Stomach (tissue), 4 donors: Measurements from ENCODE around the gene UBE2I.

Experiments
- EP300 ChIP-seq: sonication (generic); formaldehyde crosslinking; IDR thresholded peaks from one replicate; pipeline ENCODE4 v1.6.1; 2017; ENCODE audit warnings: antibody characterized with exemption
- POLR2AphosphoS5 ChIP-seq, 3 donors: sonication (generic); formaldehyde crosslinking; IDR thresholded peaks; one replicate each; pipeline ENCODE4 v1.6.1; 2016; ENCODE audit warnings: antibody characterized with exemption in 3 of 3
- TF ChIP-seq, protein P1 (sequence below), 7 experiments: fragments of 450-650 bp in 4 of 7; fragments of 200-600 bp in 3 of 7; sonication (generic) in 3 of 7; IDR thresholded peaks; one replicate each; pipeline ENCODE4 v1.5.1; 2016 to 2019; ENCODE audit warnings: antibody characterized with exemption in 7 of 7, control low read depth in 2 of 7, mild to moderate bottlenecking in 1 of 7

DNA sequence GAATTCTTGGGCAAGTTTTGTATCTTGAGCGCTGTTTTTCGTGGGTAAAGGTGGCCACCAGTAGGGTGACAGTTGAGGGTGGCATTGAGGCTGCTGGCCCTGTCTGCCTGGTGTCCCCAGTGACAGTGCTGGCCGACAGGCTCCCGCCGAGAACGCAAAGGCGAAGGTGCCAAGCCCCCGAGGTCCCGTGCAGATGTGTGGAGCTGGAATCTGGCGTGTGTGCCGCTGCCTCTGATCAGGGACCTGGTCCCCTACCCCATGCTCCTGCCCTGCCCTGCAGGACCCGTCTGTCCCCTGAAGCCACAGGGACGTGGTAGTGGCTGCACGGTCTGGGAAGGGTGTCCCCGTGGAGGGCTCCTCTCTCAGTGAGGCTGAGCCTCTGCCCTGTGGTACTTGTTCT, 3.5 kb downstream of the UBE2I start:
- TF ChIP-seq, protein P1, sequence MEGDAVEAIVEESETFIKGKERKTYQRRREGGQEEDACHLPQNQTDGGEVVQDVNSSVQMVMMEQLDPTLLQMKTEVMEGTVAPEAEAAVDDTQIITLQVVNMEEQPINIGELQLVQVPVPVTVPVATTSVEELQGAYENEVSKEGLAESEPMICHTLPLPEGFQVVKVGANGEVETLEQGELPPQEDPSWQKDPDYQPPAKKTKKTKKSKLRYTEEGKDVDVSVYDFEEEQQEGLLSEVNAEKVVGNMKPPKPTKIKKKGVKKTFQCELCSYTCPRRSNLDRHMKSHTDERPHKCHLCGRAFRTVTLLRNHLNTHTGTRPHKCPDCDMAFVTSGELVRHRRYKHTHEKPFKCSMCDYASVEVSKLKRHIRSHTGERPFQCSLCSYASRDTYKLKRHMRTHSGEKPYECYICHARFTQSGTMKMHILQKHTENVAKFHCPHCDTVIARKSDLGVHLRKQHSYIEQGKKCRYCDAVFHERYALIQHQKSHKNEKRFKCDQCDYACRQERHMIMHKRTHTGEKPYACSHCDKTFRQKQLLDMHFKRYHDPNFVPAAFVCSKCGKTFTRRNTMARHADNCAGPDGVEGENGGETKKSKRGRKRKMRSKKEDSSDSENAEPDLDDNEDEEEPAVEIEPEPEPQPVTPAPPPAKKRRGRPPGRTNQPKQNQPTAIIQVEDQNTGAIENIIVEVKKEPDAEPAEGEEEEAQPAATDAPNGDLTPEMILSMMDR (IDR thresholded peaks at IDR 0.05): no peak
- TF ChIP-seq EP300 (no peak), POLR2AphosphoS5 (IDR thresholded peaks at IDR 0.05) (no peak)
